Measurements from ENCODE around the gene FGD6.

DNA sequence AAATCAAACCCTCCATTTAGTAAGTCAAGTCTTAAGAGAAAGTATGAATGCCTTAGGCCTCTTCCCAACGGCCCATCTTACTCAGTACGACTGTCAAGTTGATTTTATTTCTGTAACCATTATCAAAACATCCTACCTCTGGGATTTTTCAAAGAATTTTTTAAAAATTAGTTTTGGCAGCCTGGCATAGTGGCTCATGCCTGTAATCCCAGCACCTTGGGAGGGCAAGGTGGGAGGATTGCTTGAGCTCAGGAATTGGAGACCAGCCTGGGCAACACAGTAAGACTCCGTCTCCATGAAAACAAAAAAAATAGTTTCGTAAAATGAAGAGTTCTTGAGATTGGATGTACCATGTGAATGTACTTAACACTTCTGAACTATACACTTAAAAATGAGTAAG lies 4.1 kb downstream of the FGD6 start:
- TF ChIP-seq POLR2A (IDR thresholded peaks at IDR 0.05): no peak
- TF ChIP-seq, protein P1, sequence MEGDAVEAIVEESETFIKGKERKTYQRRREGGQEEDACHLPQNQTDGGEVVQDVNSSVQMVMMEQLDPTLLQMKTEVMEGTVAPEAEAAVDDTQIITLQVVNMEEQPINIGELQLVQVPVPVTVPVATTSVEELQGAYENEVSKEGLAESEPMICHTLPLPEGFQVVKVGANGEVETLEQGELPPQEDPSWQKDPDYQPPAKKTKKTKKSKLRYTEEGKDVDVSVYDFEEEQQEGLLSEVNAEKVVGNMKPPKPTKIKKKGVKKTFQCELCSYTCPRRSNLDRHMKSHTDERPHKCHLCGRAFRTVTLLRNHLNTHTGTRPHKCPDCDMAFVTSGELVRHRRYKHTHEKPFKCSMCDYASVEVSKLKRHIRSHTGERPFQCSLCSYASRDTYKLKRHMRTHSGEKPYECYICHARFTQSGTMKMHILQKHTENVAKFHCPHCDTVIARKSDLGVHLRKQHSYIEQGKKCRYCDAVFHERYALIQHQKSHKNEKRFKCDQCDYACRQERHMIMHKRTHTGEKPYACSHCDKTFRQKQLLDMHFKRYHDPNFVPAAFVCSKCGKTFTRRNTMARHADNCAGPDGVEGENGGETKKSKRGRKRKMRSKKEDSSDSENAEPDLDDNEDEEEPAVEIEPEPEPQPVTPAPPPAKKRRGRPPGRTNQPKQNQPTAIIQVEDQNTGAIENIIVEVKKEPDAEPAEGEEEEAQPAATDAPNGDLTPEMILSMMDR (IDR thresholded peaks at IDR 0.05): no peak

Data from sigmoid colon (tissue), 3 donors.